ENCODE results near the gene SDHAF1.
"Not testable (repeated sequence)": the region's sequence is repeated elsewhere in the genome, so short reads cannot be mapped to it uniquely, and the experiment has no call there.

Gene SDHAF1

DNA sequence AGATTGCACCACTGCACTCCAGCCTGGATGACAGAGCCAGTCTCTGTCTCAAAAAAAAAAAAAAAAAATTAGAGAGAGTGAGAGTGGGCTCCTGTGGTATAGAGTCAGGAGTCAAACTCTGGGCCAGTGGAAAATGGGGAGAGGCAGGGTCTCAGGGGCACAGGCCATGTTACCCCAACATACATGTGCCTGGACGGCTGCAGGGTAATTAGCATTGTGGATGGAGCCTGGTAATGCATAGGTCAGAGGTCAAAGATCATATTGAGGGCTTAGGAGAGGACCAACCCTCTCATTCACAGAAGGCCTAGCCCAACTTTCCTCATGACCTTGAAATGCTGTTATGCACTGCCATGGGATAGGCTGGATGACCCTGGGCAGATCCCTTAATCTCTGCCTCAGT, 30.6 kb downstream of the SDHAF1 start:
- no peak for DNase-seq

DNA sequence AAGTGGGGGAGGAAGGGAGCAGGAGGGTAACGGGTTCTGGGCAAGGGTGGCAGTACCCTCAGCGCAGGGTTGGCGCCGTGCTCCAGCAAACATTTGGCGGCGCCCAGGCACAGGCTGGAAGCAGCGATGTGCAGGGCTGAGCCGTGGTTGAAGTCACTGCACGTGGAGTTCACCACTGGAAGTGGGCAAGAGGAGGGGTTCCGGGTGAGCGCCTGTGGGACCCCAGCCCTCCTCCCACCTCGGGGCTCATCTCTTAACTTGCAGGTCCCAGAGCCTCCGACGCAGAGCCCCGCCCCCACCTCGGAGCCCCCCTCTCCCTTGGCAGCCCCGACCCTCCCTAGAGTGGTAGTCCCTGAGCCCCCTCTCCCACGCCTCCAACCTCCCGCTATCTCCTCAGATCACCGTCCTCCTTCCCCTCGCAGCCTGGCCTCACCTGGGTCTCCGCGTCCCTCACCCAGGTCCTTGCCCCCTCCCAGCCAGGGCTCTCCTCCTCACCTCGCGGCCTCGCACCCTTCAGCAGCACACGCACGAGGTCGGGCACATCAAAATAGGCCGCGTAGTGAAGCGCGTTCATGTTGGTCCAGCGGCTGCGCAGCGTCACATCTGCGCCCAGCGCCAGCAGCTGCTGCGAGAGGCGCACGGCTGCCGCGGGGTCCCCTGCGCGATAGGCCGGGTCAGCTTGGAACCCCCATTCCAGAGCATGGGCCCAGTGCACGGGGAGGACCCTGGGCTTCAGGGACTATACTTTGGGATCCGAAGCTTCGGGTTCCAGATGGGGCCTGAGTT, 31.3 kb downstream of the SDHAF1 start:
- no peak for DNase-seq

DNA sequence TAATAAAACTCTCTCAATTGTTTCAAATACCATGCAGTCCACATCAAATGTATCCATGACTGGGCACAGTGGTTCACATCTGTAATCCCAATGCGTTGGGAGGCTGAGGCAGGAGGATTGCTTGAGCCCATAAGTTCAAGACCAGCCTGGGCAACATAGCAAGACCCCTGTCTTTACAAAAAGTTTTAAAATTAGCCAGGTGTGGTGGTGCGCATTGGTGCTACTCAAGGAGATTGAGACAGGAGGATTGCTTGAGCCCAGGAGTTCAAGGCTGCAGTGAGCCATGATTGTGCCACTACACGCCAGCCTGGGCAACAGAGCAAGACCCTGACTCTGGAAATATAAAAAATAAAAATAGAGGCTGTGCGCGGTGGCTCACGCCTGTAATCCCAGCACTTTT, 32.7 kb downstream of the SDHAF1 start:
- no peak for DNase-seq

DNA sequence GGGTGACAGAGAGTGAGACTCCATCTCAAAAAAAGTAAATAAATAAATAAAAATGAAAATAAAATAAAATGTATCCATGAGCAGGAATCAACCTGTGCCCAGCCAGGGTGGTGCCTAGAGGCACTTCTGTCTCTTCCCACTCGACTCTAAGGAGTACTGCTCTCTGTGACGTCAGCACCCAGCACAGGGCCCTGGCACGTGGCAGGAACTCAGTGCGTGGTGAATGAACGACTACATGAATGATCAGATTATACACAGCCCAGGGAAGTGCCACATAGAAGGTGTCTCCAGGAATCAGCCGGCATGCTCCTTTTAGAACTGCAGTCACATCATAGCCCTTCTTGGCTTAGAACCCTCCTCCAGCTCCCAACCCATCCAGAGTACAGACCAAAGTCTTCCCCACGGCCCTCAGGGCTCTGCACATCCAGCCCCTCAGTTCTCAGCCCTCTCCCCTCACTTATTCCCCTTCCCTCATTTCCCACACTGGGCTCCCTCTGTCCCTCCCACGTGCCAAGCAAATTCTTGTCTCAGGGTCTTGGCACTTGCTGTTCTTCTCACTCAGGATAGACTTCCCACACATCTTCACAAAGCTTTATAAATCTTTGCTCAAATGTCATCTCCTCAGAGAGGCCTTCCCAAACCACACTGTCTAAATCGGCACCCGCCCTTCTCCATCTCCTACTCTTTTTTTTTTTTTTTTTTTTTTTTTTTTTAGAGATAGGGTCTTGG, 33.5 kb downstream of the SDHAF1 start:
- no peak for DNase-seq

DNA sequence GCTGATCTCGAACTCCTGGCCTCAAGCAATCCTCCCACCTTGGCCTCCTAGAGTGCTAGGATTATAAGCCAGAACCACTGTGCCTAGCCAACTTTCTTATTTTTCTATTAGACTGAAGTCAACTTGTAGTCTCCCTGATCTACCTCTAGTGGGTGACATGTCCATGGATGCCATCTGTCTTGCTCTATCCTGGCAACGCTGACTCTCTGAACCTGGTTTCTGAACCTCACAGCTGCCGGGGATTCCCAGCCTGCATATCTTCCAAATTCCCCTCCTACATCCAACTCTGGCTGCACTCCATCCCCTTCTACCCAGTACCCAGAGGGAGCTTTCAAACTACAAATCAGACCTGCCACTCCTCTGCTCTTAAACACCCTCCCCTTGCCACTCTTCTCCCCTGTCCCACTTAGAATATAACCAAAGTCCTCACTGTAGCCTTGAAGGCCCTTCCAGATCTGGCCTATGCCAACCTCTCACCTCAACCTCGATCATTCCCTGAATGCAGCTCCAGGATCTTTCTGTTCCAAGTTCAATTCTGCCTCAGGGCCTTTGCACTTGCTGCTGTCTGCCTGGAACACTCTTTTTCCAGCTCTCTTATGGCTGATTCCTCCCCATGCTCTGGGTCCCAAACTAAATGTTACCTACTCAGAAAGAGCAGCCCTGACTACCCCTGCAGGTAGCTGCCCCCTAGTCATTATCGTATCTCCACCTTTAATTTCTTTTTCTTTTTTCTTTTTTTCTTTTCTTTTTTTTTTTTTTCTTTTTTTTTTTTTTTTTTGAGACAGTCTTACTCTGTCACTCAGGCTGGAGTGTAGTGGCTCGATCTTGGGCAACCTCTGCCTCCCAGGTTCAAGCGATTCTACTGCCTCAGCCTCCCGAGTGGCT, 35.5 kb downstream of the SDHAF1 start:
- no peak for DNase-seq

DNA sequence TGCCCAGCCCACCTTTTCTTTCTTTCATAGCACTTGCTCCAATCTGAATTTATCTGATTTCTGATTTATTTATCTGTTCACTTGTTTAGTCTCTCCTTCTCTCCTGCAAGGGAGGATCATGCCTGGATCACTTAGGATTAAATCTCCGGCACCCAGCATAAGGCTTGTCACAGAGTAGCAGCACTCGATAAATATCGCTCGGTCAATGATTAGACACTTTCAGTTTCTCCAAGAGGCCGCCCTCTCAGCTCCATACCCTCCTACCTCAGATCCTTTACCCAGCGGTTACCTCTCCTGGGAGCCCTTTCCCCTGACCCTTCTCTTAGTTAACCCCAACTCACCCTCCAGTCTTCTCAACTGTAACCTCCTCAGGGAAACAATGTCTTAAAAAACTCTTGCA, 36.3 kb downstream of the SDHAF1 start:
- DNase-seq, result no peak

DNA sequence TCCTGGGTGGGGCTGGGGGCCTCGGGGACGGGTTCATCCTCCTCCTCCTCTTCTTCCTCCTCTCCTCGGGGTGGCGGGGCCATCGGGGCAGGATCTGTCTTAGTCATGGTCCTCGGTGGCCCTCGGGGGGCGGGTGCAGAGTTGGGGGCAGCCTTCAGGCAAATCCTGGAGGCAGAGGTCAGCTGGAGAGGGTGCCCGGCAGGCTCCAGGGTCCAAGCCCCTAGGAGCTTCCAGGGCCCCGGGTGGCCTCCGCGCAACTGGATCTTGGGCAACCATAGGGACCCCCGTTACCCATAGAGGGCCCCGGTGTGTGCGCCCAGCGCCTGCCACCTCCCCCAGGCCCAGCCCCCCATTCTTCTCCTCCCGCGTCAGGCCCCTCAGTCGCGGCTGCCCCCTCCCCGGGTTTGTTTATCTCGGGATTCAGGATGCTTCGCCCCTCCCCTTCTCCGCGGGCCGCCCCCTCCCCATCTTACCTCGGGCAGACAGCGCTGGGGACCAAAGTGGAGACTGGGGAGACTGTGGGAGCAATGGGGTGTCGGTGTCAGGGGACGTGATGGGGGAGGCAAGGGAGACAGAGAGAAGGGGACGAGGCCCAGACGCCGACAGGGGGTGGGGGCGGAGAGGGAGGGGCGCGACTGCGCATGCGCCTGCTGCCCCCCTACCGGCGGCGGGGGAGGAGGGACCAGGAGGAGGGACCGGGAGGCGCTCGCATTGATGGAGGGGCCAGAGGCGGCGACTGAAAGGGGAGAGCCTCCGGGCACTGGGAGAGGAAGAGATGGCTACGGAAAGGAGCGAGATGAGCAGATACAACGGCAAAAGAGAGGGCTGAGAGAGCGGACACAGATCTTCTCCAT, 37.5 kb downstream of the SDHAF1 start, which contains the start of gene CLIP3:
Gene CLIP3 (minus strand): TSS at position 623 of the 854 bp plus-strand sequence. CDS start 516 bp downstream, at position 107.
- no peak for DNase-seq

DNA sequence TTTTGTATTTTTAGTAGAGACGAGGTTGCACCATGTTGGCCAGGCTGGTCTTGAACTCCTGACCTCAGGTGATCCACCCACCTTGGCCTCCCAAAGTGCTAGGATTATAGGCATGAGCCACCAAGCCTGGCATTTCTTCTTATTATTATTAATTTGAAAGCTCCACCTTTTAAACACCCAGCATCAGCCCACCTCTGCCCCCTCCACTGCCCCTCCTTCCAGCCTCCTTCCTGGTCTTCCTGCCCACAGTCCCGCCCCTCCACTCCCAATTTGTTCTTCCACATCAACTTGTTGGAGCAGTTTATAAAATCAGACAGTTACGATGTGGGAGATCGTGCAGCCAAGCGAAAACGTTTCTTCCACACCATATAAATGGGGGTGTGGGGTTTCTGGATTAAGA, 45.5 kb downstream of the SDHAF1 start:
- DNase-seq, result no peak

DNA sequence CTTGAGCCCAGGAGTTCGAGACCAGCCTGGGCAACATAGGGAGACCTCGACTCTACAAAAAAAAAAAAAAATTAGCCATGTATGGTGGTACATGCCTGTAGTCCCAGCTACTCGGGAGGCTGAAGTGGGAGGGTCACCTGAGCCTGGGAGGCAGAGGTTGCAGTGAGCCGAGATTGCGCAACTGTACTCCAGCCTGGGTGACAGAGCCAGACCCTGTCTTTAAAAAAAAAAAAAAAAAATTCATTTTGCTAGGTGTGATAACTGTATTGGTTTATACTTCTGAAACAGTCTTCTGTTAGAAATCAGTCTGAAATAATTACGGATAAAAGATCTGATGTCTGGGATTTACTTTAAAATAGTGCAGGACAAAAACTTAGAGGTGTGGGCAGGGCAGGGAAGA, 46.1 kb downstream of the SDHAF1 start:
- DNase-seq, result not testable (repeated sequence)

DNA sequence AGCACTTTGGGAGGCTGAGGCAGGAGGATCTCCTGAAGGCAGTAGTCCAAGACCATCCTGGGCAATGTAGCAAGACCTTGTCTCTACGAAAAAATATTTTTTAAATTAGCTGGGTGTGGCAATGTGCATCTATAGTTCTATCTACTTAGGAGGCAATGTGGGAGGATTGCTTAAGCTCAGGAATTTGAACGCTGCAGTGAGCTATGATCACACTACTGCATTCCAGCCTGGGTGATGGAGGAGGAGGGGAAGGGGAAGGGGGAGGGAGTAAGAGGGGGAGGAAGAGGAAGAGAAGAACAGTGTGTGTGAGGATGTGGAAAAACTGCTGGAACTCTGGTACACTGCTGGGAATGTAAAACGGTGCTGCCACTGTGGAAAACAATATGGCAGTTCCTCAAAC, 46.8 kb downstream of the SDHAF1 start:
- DNase-seq, result no peak

DNA sequence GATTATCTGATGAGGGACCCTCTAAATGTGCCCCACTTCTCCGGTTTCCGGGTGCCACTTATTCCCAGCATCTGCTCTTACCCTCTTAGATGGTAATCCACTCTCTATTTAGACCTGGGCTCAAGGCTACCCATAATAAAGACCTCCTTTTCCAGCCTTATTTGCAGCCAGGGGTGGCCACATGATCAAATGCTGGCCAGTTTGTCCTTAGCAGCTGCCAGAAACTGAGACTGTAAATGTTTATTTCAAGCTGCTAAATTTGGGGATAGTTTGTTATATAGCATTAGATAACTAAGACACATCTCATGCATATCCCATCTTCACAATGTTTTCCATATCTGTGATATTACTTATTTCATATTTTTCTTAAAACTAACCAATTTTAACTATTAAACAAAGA, 49.0 kb downstream of the SDHAF1 start:
- DNase-seq, result no peak
